PC-3 (cell line): ENCODE measurements around the gene BCAR1. TPM values are rescaled to one million over a fixed set of nuclear protein-coding genes. Genes with fewer than 3 reads are reported as not detected.

Experiments used
- ATAC-seq: fragments of 200-7000 bp; cut with Tn5 transposase; 2 replicates; pipeline ENCODE4 v1.9.1; 2020; ENCODE audit warnings: mild to moderate bottlenecking, moderate library complexity
- BruUV-seq: library from RNA; stranded (reverse); fragments of 400-500 nt; replicated peaks from 2 replicates; lab custom pipeline; 2021; lab: Mats Ljungman, UMichigan
- CTCF ChIA-PET: fragments of 300-600 bp; sonication (Branson Sonifier 250); formaldehyde crosslinking; loops from one replicate; lab custom pipeline; 2022; ENCODE audit warnings: antibody characterized with exemption; lab: Charles Lee
- POLR2A ChIA-PET: fragments of 300-600 bp; sonication (Branson Sonifier 250); formaldehyde crosslinking; loops from one replicate; lab custom pipeline; 2022; ENCODE audit warnings: antibody characterized with exemption; ENCODE audit not compliant: unreplicated experiment; lab: Charles Lee
- DNase-seq: peaks from one replicate; pipeline ENCODE4 v3.0.0-alpha.2; 2015
- H2AFZ ChIP-seq: fragments of 300-600 bp; sonication (generic); 2 replicates; pipeline ENCODE4 v1.6.0; 2016; ENCODE audit warnings: antibody characterized with exemption, low read length
- H3F3A ChIP-seq: fragments of 300-600 bp; sonication (generic); one replicate; pipeline ENCODE4 v1.6.0; 2017; ENCODE audit warnings: antibody characterized with exemption, low read length, control low read depth, mild to moderate bottlenecking; ENCODE audit not compliant: unreplicated experiment
- H3K27ac ChIP-seq: fragments of 300-600 bp; sonication (generic); 2 replicates; pipeline ENCODE4 v1.5.1; 2016; ENCODE audit warnings: mild to moderate bottlenecking, low read length
- H3K27me3 ChIP-seq: fragments of 300-600 bp; sonication (generic); 2 replicates; pipeline ENCODE4 v1.6.1; 2016; ENCODE audit warnings: low read length, mixed read lengths
- H3K36me3 ChIP-seq: fragments of 300-600 bp; sonication (generic); 2 replicates; pipeline ENCODE4 v1.6.1; 2016; ENCODE audit warnings: low read depth, mixed run types, low read length, mixed read lengths
- H3K4me1 ChIP-seq: fragments of 300-600 bp; sonication (generic); 2 replicates; pipeline ENCODE4 v1.5.1; 2016; ENCODE audit warnings: low read length; ENCODE audit not compliant: insufficient read depth
- H3K4me2 ChIP-seq: fragments of 300-600 bp; sonication (generic); 2 replicates; pipeline ENCODE4 v1.6.0; 2016; ENCODE audit warnings: low read length
- H3K4me3 ChIP-seq: fragments of 300-600 bp; sonication (generic); 2 replicates; pipeline ENCODE4 v1.5.1; 2016; ENCODE audit warnings: mild to moderate bottlenecking, low read length, mixed read lengths
- H3K79me2 ChIP-seq: fragments of 300-600 bp; sonication (generic); 2 replicates; pipeline ENCODE4 v1.6.1; 2017; ENCODE audit warnings: low read length, mixed read lengths
- H3K9ac ChIP-seq: fragments of 300-600 bp; sonication (generic); 2 replicates; pipeline ENCODE4 v1.6.0; 2016; ENCODE audit warnings: mild to moderate bottlenecking, low read length
- H3K9me2 ChIP-seq: fragments of 300-600 bp; sonication (generic); replicated peaks from 2 replicates; pipeline ENCODE4 v1.6.1; 2016; ENCODE audit warnings: mixed run types, low read length, mixed read lengths
- H3K9me3 ChIP-seq: fragments of 300-600 bp; sonication (generic); 2 replicates; pipeline ENCODE4 v1.6.1; 2016; ENCODE audit warnings: low read length, mixed read lengths
- H4K20me1 ChIP-seq: fragments of 300-600 bp; sonication (generic); 2 replicates; pipeline ENCODE4 v1.6.1; 2016; ENCODE audit warnings: low read length, mixed read lengths
- EZH2 ChIP-seq: fragments of 300-600 bp; sonication (generic); IDR thresholded peaks from one replicate; pipeline ENCODE4 v1.6.1; 2017; ENCODE audit warnings: antibody characterized with exemption, mild to moderate bottlenecking, low read length; ENCODE audit not compliant: unreplicated experiment
- EZH2phosphoT487 ChIP-seq: fragments of 300-600 bp; sonication (generic); IDR thresholded peaks from 2 replicates; pipeline ENCODE4 v1.6.1; 2018; ENCODE audit warnings: mild to moderate bottlenecking, antibody characterized with exemption, low read length, borderline replicate concordance
- intact Hi-C: fragments of 100-400 bp; cut with micrococcal nuclease; formaldehyde crosslinking; loops from 2 replicates; pipeline ENCODE4 v1.9.0; 2023
- total RNA-seq: library from RNA; depleted of rRNA; stranded (reverse); fragments of >200 nt; gene quantifications from 2 replicates; pipeline ENCODE4 v1.2.3, GENCODE V29; 2014
- TF ChIP-seq, protein P1 (sequence below): fragments of 300-600 bp; sonication (generic); conservative IDR thresholded peaks from 2 replicates; pipeline ENCODE4 v1.5.1; 2017; ENCODE audit warnings: antibody characterized with exemption, low read depth, mild to moderate bottlenecking, low read length

The BCAR1 gene
- total RNA-seq, 1 experiment from 2014 or later: 49.3 TPM

DNA sequence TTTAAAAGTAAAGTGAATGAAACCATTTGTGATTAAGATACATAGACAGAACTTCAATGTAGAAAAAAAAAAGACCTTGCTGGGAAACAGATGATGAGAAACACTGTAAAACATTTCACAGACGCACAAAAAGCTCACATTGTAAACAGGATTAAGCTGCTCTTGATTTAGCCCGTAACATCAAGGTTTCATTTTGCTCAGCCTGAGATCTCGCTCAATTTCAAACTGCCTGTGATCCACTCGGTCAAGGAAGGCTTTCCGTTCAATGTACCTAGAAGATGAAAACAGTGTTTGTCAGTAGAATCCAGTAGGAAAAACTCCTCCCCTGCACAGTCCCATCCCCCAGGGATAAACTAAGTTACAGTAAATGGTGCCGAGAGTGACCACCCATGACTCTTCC lies 42.3 kb upstream of the BCAR1 start:
- no TSS peak for BruUV-seq
- no peak overlapping the region for H3K4me3 ChIP-seq
- no peak overlapping the region for H3K9ac ChIP-seq
- no peak for TF ChIP-seq EZH2
- TF ChIP-seq EZH2phosphoT487: no peak
- TF ChIP-seq, protein P1, sequence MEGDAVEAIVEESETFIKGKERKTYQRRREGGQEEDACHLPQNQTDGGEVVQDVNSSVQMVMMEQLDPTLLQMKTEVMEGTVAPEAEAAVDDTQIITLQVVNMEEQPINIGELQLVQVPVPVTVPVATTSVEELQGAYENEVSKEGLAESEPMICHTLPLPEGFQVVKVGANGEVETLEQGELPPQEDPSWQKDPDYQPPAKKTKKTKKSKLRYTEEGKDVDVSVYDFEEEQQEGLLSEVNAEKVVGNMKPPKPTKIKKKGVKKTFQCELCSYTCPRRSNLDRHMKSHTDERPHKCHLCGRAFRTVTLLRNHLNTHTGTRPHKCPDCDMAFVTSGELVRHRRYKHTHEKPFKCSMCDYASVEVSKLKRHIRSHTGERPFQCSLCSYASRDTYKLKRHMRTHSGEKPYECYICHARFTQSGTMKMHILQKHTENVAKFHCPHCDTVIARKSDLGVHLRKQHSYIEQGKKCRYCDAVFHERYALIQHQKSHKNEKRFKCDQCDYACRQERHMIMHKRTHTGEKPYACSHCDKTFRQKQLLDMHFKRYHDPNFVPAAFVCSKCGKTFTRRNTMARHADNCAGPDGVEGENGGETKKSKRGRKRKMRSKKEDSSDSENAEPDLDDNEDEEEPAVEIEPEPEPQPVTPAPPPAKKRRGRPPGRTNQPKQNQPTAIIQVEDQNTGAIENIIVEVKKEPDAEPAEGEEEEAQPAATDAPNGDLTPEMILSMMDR: no peak
- intact Hi-C loops: no loop called here
- peaks cover 5% of the 10 kb centered on the region; the same call in 1 of the 2 replicates for H3K36me3 ChIP-seq
- peaks cover 4% of the 10 kb centered on the region; the same call in 1 of the 2 replicates for H3K4me1 ChIP-seq
- no peak overlapping the region for H3K27ac ChIP-seq
- ATAC-seq: no peak
- no peak overlapping the region for H3K4me2 ChIP-seq
- H3F3A ChIP-seq: no peaks in the 10 kb centered on the region
- H3K79me2 ChIP-seq: no peaks in the 10 kb centered on the region
- H3K27me3 ChIP-seq: no peaks in the 10 kb centered on the region
- no peak for DNase-seq
- CTCF ChIA-PET: no interaction called here
- no peak overlapping the region for H2AFZ ChIP-seq
- POLR2A ChIA-PET: no interaction called here
- H3K9me2 ChIP-seq: no peaks in the 10 kb centered on the region
- no peaks in the 10 kb centered on the region for H4K20me1 ChIP-seq
- no peaks in the 10 kb centered on the region for H3K9me3 ChIP-seq

DNA sequence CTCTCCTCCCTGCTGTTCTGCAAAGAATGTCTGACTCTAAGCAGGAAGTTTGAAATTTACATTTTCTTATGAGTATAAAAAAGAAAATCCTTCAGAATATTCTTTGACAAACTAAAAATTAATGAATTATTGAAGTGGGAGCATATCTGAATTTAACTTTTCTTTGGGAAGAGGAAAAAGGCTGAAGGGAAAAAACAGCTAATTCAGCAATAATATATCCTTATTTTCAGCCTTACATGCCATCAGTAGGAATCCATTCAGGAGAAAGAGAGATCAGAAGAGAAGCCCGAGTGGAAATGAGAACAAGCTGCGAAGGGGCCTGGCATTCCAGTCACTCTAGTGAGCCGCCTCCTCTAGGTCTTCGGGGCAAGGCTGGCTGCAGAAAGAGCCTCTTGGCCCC lies 41.7 kb upstream of the BCAR1 start:
- CTCF ChIA-PET: interaction anchor here (0.5 kb wide), 1 partner anchor 60 kb away, joined by 10 read pairs; no protein-coding TSS in a partner anchor
- H4K20me1 ChIP-seq: no peaks in the 10 kb centered on the region
- H3K27ac ChIP-seq: no peak overlapping the region
- no peaks in the 10 kb centered on the region for H3K9me2 ChIP-seq
- H3K36me3 ChIP-seq: peaks cover 5% of the 10 kb centered on the region; the same call in 1 of the 2 replicates
- ATAC-seq (no peak), DNase-seq (no peak)
- no peak overlapping the region for H2AFZ ChIP-seq
- H3F3A ChIP-seq: no peaks in the 10 kb centered on the region
- no peak overlapping the region for H3K4me3 ChIP-seq
- no peaks in the 10 kb centered on the region for H3K79me2 ChIP-seq
- POLR2A ChIA-PET: no interaction called here
- BruUV-seq: no TSS peak
- H3K9me3 ChIP-seq: no peaks in the 10 kb centered on the region
- H3K9ac ChIP-seq: no peak overlapping the region
- no peak overlapping the region for H3K4me2 ChIP-seq
- intact Hi-C loops: no loop called here
- TF ChIP-seq, protein P1: no peak
- TF ChIP-seq EZH2 (no peak), EZH2phosphoT487 (no peak)
- H3K27me3 ChIP-seq: no peaks in the 10 kb centered on the region
- H3K4me1 ChIP-seq: peaks cover 7% of the 10 kb centered on the region; the same call in 1 of the 2 replicates

DNA sequence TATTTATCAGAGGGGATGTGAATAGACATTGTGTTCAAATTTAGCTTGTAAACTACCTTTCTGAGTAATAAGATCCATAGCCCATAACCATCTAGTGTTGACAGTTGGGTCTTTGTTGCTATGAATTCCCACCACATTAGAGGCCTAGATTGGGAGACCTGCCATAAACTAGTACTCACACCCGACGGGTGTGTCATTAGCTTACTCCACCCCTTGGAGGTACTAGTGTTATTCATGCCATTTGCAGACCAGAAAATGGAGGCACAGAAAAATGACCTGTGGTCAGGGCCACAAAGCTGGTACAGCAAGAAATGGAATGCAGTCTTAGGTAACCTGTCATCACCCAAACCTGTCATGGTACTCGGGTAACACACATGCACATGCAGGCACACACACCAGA lies 41.3 kb upstream of the BCAR1 start:
- ChIA-PET CTCF (interaction anchor here (0.5 kb wide), 1 partner anchor 59 kb away, joined by 10 read pairs; no protein-coding TSS in a partner anchor), POLR2A (no interaction called here)
- Histone ChIP-seq H3K4me2 (no peak overlapping the region), H3K4me3 (no peak overlapping the region), H3F3A (no peaks in the 10 kb centered on the region), H3K4me1 (peaks cover 12% of the 10 kb centered on the region; the same call in 1 of the 2 replicates), H3K9me2 (no peaks in the 10 kb centered on the region), H3K36me3 (peaks cover 5% of the 10 kb centered on the region; the same call in 1 of the 2 replicates), H2AFZ (no peak overlapping the region), H3K79me2 (no peaks in the 10 kb centered on the region), H3K9me3 (no peaks in the 10 kb centered on the region), H3K27ac (no peak overlapping the region), H3K27me3 (no peaks in the 10 kb centered on the region), H4K20me1 (no peaks in the 10 kb centered on the region), H3K9ac (no peak overlapping the region)
- DNase-seq (peak; percentile 23), ATAC-seq (peak; percentile 52)
- TF ChIP-seq, protein P1: no peak
- no peak for TF ChIP-seq EZH2phosphoT487
- intact Hi-C loops: no loop called here
- no TSS peak for BruUV-seq
